Vagina (tissue), 2 donors: ENCODE measurements around the gene MIPEP.

Source experiments
- POLR2A ChIP-seq, 2 donors: fragments of 450-650 bp; IDR thresholded peaks; one replicate each; pipeline ENCODE4 v1.6.1; 2017; ENCODE audit warnings: antibody characterized with exemption in 2 of 2, mild to moderate bottlenecking in 2 of 2, moderate library complexity in 2 of 2
- POLR2AphosphoS5 ChIP-seq, 2 donors: sonication (generic); formaldehyde crosslinking; IDR thresholded peaks; one replicate each; pipeline ENCODE4 v1.9.0; 2017; ENCODE audit warnings: antibody characterized with exemption in 2 of 2, mild to moderate bottlenecking in 2 of 2, low read depth in 1 of 2; ENCODE audit not compliant: insufficient read depth in 1 of 2
- TF ChIP-seq, protein P1 (sequence below), 3 experiments: fragments of 450-650 bp in 2 of 3; fragments of 200-600 bp in 1 of 3; sonication (generic) in 1 of 3; IDR thresholded peaks; one replicate each; pipeline ENCODE4 v1.5.1; 2017 to 2019; ENCODE audit warnings: antibody characterized with exemption in 3 of 3, mild to moderate bottlenecking in 2 of 3, moderate library complexity in 2 of 3

DNA sequence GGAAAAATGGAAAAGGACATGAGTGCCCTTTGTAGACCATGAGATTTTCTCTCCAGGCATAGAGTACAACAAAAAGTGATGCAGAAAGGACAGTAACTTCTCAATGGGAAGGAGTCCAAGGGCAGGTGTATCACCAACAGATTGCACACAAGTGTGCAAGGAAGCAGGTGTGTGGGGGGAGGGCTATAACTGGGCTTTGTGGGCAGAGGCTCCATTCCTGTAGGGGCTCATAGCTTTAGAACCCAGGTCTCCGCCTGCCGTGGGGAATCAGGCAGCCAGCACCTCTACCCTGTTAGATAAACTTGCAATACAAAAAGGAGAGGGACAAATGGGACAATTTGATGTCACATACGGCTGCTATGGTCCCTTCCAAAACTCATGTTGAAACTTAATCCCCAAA is 119.8 kb downstream of the MIPEP start:
- TF ChIP-seq POLR2A (IDR thresholded peaks at IDR 0.05) (no peak), POLR2AphosphoS5 (IDR thresholded peaks at IDR 0.05; ENCODE audit: insufficient read depth in 1 of 2, low read depth in 1 of 2) (no peak)
- TF ChIP-seq, protein P1, sequence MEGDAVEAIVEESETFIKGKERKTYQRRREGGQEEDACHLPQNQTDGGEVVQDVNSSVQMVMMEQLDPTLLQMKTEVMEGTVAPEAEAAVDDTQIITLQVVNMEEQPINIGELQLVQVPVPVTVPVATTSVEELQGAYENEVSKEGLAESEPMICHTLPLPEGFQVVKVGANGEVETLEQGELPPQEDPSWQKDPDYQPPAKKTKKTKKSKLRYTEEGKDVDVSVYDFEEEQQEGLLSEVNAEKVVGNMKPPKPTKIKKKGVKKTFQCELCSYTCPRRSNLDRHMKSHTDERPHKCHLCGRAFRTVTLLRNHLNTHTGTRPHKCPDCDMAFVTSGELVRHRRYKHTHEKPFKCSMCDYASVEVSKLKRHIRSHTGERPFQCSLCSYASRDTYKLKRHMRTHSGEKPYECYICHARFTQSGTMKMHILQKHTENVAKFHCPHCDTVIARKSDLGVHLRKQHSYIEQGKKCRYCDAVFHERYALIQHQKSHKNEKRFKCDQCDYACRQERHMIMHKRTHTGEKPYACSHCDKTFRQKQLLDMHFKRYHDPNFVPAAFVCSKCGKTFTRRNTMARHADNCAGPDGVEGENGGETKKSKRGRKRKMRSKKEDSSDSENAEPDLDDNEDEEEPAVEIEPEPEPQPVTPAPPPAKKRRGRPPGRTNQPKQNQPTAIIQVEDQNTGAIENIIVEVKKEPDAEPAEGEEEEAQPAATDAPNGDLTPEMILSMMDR (IDR thresholded peaks at IDR 0.05): no peak
